ENCODE results near the gene PPP1R10. TPM values are rescaled to one million over a fixed set of nuclear protein-coding genes. Genes with fewer than 3 reads are reported as not detected.

Gene PPP1R10
- polyA plus RNA-seq, 2 of the 4 experiments (the other 2 are of a cell fraction): 26.4 to 37.6 TPM

- Histone ChIP-seq H3K9me3 (no peaks in the 10 kb centered on the region), H3K4me2 (peak overlapping the region; percentile 100), H3K4me3 (peak overlapping the region; percentile 88), H3K27ac (peak overlapping the region; percentile 90 to 97), H3K4me1 (peaks cover 39% of the 10 kb centered on the region)
- 45% methylated on average over 8 of the region's 8 CpGs for WGBS (ENCODE audit: missing lambda C conversion rate)
- no peak for FAIRE-seq
- no peak for DNase-seq (ENCODE audit: low read depth in 1 of 2, low spot score in 1 of 2)
- ChIA-PET POLR2A (interaction anchor here (0.6 to 3.0 kb wide), 15 partner anchors 9 to 138 kb away, joined by 3 to 15 read pairs (median 5); partner anchors contain the start of genes ABCF1 and MDC1), CTCF (interaction anchor here (1.1 to 3.7 kb wide), 5 partner anchors 16 to 161 kb away, joined by 3 to 16 read pairs (median 6); partner anchors contain the start of gene DHX16)
- no peak for ATAC-seq
- TF ChIP-seq TFCP2L1 (CRISPR knock-in tag; IDR thresholded peaks at IDR 0.05): peak; percentile 29; the same call in 1 of the 2 replicates
- TF ChIP-seq, protein P1, sequence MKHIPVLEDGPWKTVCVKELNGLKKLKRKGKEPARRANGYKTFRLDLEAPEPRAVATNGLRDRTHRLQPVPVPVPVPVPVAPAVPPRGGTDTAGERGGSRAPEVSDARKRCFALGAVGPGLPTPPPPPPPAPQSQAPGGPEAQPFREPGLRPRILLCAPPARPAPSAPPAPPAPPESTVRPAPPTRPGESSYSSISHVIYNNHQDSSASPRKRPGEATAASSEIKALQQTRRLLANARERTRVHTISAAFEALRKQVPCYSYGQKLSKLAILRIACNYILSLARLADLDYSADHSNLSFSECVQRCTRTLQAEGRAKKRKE (CRISPR knock-in tag; IDR thresholded peaks at IDR 0.05; ENCODE audit: low read depth): no peak
- TF ChIP-seq, protein P2, sequence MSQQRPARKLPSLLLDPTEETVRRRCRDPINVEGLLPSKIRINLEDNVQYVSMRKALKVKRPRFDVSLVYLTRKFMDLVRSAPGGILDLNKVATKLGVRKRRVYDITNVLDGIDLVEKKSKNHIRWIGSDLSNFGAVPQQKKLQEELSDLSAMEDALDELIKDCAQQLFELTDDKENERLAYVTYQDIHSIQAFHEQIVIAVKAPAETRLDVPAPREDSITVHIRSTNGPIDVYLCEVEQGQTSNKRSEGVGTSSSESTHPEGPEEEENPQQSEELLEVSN (IDR thresholded peaks at IDR 0.05; ENCODE audit: borderline replicate concordance, low read depth): no peak
- no peak for TF ChIP-seq EP300 (IDR thresholded peaks at IDR 0.05)
- no peak for TF ChIP-seq SMC3 (IDR thresholded peaks at IDR 0.05)
- TF ChIP-seq ZC3H11A (IDR thresholded peaks at IDR 0.05): no peak
- TF ChIP-seq REST (IDR thresholded peaks at IDR 0.05): no peak
- no peak for TF ChIP-seq RARB (CRISPR knock-in tag; IDR thresholded peaks at IDR 0.05)
Observed at GRCh38 chr6:30614044-30614842, 2.8 kb downstream of the PPP1R10 start.

DNA sequence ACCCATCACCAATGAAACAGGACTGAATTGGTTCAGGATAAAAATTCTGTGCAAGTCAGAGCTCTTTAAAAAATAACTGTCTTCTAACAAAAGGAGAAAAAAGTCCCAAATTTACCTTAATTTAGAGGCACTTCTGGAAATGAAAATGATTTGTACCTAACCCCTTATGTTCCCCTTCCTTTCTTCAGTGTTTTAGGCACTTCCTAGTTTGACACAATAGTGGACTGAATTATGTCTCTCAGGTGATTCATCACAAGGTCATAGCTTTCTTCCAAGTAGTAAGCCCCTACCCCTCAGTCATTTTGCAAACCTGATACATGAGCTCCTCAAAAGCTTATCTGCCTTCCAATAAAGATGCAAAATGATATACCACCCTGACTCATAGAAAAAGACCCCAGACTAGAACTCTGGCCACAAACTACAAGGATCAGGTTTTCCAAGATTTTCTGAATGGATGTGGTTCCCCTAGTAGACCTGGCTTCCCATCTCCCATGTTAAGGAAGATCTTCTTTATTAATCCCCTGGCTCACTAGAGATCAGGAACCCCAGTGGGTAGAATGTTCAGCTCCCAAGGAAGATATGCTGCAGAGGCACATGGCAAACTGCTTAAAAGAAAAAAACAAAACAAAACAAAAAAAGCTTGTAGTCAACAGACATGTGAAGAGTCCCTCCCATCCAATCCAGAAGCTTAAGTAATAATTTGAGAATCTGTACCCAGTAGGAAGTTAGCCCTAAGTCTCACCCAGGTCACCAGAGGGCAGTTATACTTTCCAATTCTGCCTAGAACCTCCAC is 3.6 kb downstream of the PPP1R10 start:
- no peak for DNase-seq (ENCODE audit: low read depth in 1 of 2, low spot score in 1 of 2)
- ChIA-PET CTCF (interaction anchor here (0.6 to 3.7 kb wide), 9 partner anchors 10 to 160 kb away, joined by 3 to 16 read pairs (median 6); no protein-coding TSS in a partner anchor), POLR2A (interaction anchor here (1.8 to 3.0 kb wide), 4 partner anchors 13 to 69 kb away, joined by 4 to 15 read pairs (median 10); partner anchors contain the start of gene ABCF1)
- FAIRE-seq: no peak
- Histone ChIP-seq H3K4me1 (peaks cover 33% of the 10 kb centered on the region), H3K4me3 (no peak overlapping the region), H3K4me2 (peak overlapping the region; percentile 100), H3K27ac (peak overlapping the region in 1 of 2 experiments; percentile 90; a peak in 4 of 6 replicates), H3K9me3 (no peaks in the 10 kb centered on the region)
- TF ChIP-seq NR3C1 (IDR thresholded peaks at IDR 0.05) (no peak), KDM1A (IDR thresholded peaks at IDR 0.05; ENCODE audit: low read depth) (no peak), KDM5A (IDR thresholded peaks at IDR 0.05) (no peak), CEBPB (IDR thresholded peaks at IDR 0.05) (no peak), CHD2 (IDR thresholded peaks at IDR 0.05; ENCODE audit: low read length, partially characterized antibody) (no peak), FOSL2 (IDR thresholded peaks at IDR 0.05) (no peak), FOSL2 (CRISPR knock-in tag; IDR thresholded peaks at IDR 0.05) (peak; percentile 27; the same call in 1 of the 2 replicates)
- TF ChIP-seq, protein P2 (IDR thresholded peaks at IDR 0.05; ENCODE audit: borderline replicate concordance, low read depth): no peak
- no peak for ATAC-seq

Data from A549 (cell line).